H9 (cell line): ENCODE data around the gene VDAC1. TPM values are rescaled to one million over a fixed set of nuclear protein-coding genes. Genes with fewer than 3 reads are reported as not detected.

Experiments used
- DNase-seq: peaks from one replicate; pipeline ENCODE4 v3.0.0-alpha.2; 2017
- H2AFZ ChIP-seq: one replicate; pipeline ENCODE4 v1.6.1; 2013; ENCODE audit warnings: mild to moderate bottlenecking, low read length, control low read depth, moderate library complexity
- H2AK5ac ChIP-seq: 2 replicates; pipeline ENCODE4 v1.6.1; 2013; ENCODE audit warnings: low read length, control low read depth, mixed read lengths; ENCODE audit not compliant: insufficient read length
- H2BK120ac ChIP-seq: one replicate; pipeline ENCODE4 v1.6.1; 2013; ENCODE audit warnings: low read depth, mild to moderate bottlenecking, low read length, control low read depth, inconsistent platforms; ENCODE audit not compliant: poor library complexity, severe bottlenecking
- H2BK12ac ChIP-seq: 2 replicates; pipeline ENCODE4 v1.6.1; 2013; ENCODE audit warnings: low read length, control low read depth, mixed read lengths, low read depth; ENCODE audit not compliant: insufficient read length
- H2BK15ac ChIP-seq: 2 replicates; pipeline ENCODE4 v1.6.1; 2013; ENCODE audit warnings: low read depth, low read length, control low read depth
- H2BK20ac ChIP-seq: one replicate; pipeline ENCODE4 v1.6.1; 2013; ENCODE audit warnings: low read depth, mild to moderate bottlenecking, low read length, control low read depth, inconsistent platforms; ENCODE audit not compliant: poor library complexity, severe bottlenecking
- H2BK5ac ChIP-seq: 2 replicates; pipeline ENCODE4 v1.6.1; 2013; ENCODE audit warnings: low read length, control low read depth, mixed read lengths; ENCODE audit not compliant: insufficient read length
- H3K14ac ChIP-seq: 2 replicates; pipeline ENCODE4 v1.6.1; 2013; ENCODE audit warnings: low read length, control low read depth; ENCODE audit not compliant: insufficient read depth
- H3K18ac ChIP-seq: 2 replicates; pipeline ENCODE4 v1.6.1; 2013; ENCODE audit warnings: low read depth, mild to moderate bottlenecking, mixed read lengths, low read length, control low read depth; ENCODE audit not compliant: insufficient read length
- H3K23ac ChIP-seq: 2 replicates; pipeline ENCODE4 v1.6.1; 2013; ENCODE audit warnings: low read length, control low read depth, mixed read lengths, low read depth; ENCODE audit not compliant: insufficient read length
- H3K23me2 ChIP-seq: 2 replicates; pipeline ENCODE4 v1.6.1; 2013; ENCODE audit warnings: low read depth, mild to moderate bottlenecking, mixed read lengths, low read length, control low read depth; ENCODE audit not compliant: insufficient read length, poor library complexity, severe bottlenecking
- H3K27ac ChIP-seq: 2 replicates; pipeline ENCODE4 v1.5.1; 2013; ENCODE audit warnings: low read length, control low read depth, mixed read lengths, low read depth; ENCODE audit not compliant: insufficient read length
- H3K27me3 ChIP-seq: 2 replicates; pipeline ENCODE4 v1.6.1; 2013; ENCODE audit warnings: low read length, control low read depth, inconsistent platforms; ENCODE audit not compliant: insufficient read depth
- H3K4ac ChIP-seq: 2 replicates; pipeline ENCODE4 v1.6.1; 2013; ENCODE audit warnings: low read depth, mild to moderate bottlenecking, control low read depth, inconsistent platforms, low read length, moderate library complexity
- H3K4me1 ChIP-seq: 2 replicates; pipeline ENCODE4 v1.6.1; 2013; ENCODE audit warnings: low read length, control low read depth, inconsistent platforms; ENCODE audit not compliant: insufficient read depth
- H3K4me2 ChIP-seq: 2 replicates; pipeline ENCODE4 v1.6.1; 2013; ENCODE audit warnings: low read length, control low read depth, mixed read lengths; ENCODE audit not compliant: insufficient read length, insufficient read depth
- H3K56ac ChIP-seq: 2 replicates; pipeline ENCODE4 v1.6.1; 2013; ENCODE audit warnings: low read depth, mild to moderate bottlenecking, mixed read lengths, low read length, control low read depth; ENCODE audit not compliant: insufficient read length
- H3K79me1 ChIP-seq: 2 replicates; pipeline ENCODE4 v1.6.1; 2013; ENCODE audit warnings: low read depth, mild to moderate bottlenecking, moderate library complexity, low read length, control low read depth, inconsistent platforms; ENCODE audit not compliant: insufficient read depth, poor library complexity, severe bottlenecking
- H3K79me2 ChIP-seq: 2 replicates; pipeline ENCODE4 v1.6.1; 2013; ENCODE audit warnings: low read length, control low read depth, inconsistent platforms; ENCODE audit not compliant: insufficient read depth
- H3K9ac ChIP-seq: 2 replicates; pipeline ENCODE4 v1.6.1; 2013; ENCODE audit warnings: low read length, control low read depth, mixed read lengths; ENCODE audit not compliant: insufficient read length; ENCODE audit errors: extremely low read depth
- H3K9me3 ChIP-seq: one replicate; pipeline ENCODE4 v1.6.1; 2013; ENCODE audit warnings: low read depth, low read length, inconsistent platforms; ENCODE audit not compliant: control insufficient read depth
- H3T11ph ChIP-seq: one replicate; pipeline ENCODE4 v1.6.1; 2013; ENCODE audit warnings: mild to moderate bottlenecking, low read length, control low read depth, inconsistent platforms
- H4K20me1 ChIP-seq: one replicate; pipeline ENCODE4 v1.6.1; 2013; ENCODE audit not compliant: control insufficient read depth, insufficient read length, insufficient read depth
- H4K5ac ChIP-seq: 2 replicates; pipeline ENCODE4 v1.6.1; 2013; ENCODE audit warnings: low read depth, mild to moderate bottlenecking, mixed read lengths, low read length, control low read depth; ENCODE audit not compliant: insufficient read length
- H4K8ac ChIP-seq: replicated peaks from 2 replicates; pipeline ENCODE4 v1.6.1; 2013; ENCODE audit warnings: low read length, control low read depth, mixed read lengths, low read depth; ENCODE audit not compliant: insufficient read length
- H4K91ac ChIP-seq: 2 replicates; pipeline ENCODE4 v1.6.1; 2013; ENCODE audit warnings: low read depth, mild to moderate bottlenecking, moderate library complexity, mixed read lengths, low read length, control low read depth; ENCODE audit not compliant: insufficient read length
- H3K27ac Mint-ChIP-seq, 3 experiments: 2 replicates in 2 of 3; 3 replicates in 1 of 3; pipeline ENCODE4 v1.8.0; 2020 to 2021; ENCODE audit warnings: mixed read lengths in 3 of 3, mild to moderate bottlenecking in 1 of 3, moderate library complexity in 1 of 3
- H3K27me3 Mint-ChIP-seq: 2 replicates; pipeline ENCODE4 v1.8.0; 2021; ENCODE audit warnings: low read depth, mild to moderate bottlenecking, moderate library complexity, mixed read lengths
- H3K36me3 Mint-ChIP-seq, 3 experiments: 2 replicates in 2 of 3; 3 replicates in 1 of 3; pipeline ENCODE4 v1.8.0; 2020 to 2021; ENCODE audit warnings: low read depth in 3 of 3, mixed read lengths in 3 of 3; ENCODE audit not compliant: insufficient read depth in 1 of 3
- H3K4me1 Mint-ChIP-seq, 2 experiments: 2 replicates each; pipeline ENCODE4 v1.8.0; 2020; ENCODE audit warnings: mixed read lengths in 2 of 2
- H3K4me3 Mint-ChIP-seq, 2 experiments: 2 replicates in 1 of 2; 3 replicates in 1 of 2; pipeline ENCODE4 v1.8.0; 2020 to 2021; ENCODE audit warnings: mild to moderate bottlenecking in 2 of 2, mixed read lengths in 2 of 2, moderate library complexity in 1 of 2
- H3K9me3 Mint-ChIP-seq, 2 experiments: 2 replicates in 1 of 2; 3 replicates in 1 of 2; pipeline ENCODE4 v1.8.0; 2020; ENCODE audit warnings: mild to moderate bottlenecking in 2 of 2, mixed read lengths in 2 of 2, moderate library complexity in 1 of 2
- WGBS: extraction: QIAGEN DNeasy Blood & Tissue Kit; methylation state at CpG from one replicate; pipeline ENCODE4 v1.1.7; 2013; ENCODE audit warnings: missing lambda C conversion rate, low lambda C conversion rate, mixed read lengths; ENCODE audit not compliant: insufficient read length; ENCODE audit errors: extremely low coverage; 5-methylcytosine and 5-hydroxymethylcytosine counted together
- total RNA-seq: library from RNA; stranded (reverse); gene quantifications from 2 replicates; pipeline ENCODE4 v1.2.1, GENCODE V29; 2021
- TF ChIP-seq, protein P1 (sequence below): fragments of 200-600 bp; sonication (generic); conservative IDR thresholded peaks from 3 replicates; pipeline ENCODE4 v1.8.0; 2021; ENCODE audit warnings: antibody characterized with exemption, mild to moderate bottlenecking

Gene VDAC1
- total RNA-seq, 1 experiment from 2014 or later: 208 TPM

GRCh38 chr5:133983674-133984073, 21.1 kb downstream of the VDAC1 start:
- TF ChIP-seq, protein P1, sequence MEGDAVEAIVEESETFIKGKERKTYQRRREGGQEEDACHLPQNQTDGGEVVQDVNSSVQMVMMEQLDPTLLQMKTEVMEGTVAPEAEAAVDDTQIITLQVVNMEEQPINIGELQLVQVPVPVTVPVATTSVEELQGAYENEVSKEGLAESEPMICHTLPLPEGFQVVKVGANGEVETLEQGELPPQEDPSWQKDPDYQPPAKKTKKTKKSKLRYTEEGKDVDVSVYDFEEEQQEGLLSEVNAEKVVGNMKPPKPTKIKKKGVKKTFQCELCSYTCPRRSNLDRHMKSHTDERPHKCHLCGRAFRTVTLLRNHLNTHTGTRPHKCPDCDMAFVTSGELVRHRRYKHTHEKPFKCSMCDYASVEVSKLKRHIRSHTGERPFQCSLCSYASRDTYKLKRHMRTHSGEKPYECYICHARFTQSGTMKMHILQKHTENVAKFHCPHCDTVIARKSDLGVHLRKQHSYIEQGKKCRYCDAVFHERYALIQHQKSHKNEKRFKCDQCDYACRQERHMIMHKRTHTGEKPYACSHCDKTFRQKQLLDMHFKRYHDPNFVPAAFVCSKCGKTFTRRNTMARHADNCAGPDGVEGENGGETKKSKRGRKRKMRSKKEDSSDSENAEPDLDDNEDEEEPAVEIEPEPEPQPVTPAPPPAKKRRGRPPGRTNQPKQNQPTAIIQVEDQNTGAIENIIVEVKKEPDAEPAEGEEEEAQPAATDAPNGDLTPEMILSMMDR: no peak
- Mint-ChIP-seq H3K9me3 (no peaks in the 10 kb centered on the region), H3K4me1 (no peaks in the 10 kb centered on the region), H3K27ac (peak overlapping the region in 2 of 3 experiments; percentile 32 to 58; a peak in 2 of 7 replicates), H3K27me3 (no peaks in the 10 kb centered on the region), H3K4me3 (no peak overlapping the region), H3K36me3 (peaks cover 43 to 82% (median 56%) of the 10 kb centered on the region in 3 experiments; a peak in 6 of 7 replicates)
- no peak overlapping the region for H3K9ac ChIP-seq
- no peak overlapping the region for H2BK20ac ChIP-seq
- no peak overlapping the region for H2AK5ac ChIP-seq
- no peak overlapping the region for H3K23ac ChIP-seq
- H3T11ph ChIP-seq: no peak overlapping the region
- H3K79me1 ChIP-seq: no peaks in the 10 kb centered on the region
- H3K4me2 ChIP-seq: no peak overlapping the region
- WGBS: no CpG with 5 or more reads among the region's 5 CpGs
- H4K5ac ChIP-seq: no peak overlapping the region
- no peaks in the 10 kb centered on the region; the same call in 1 of the 2 replicates for H3K79me2 ChIP-seq
- H3K14ac ChIP-seq: no peak overlapping the region
- no peak overlapping the region for H2BK15ac ChIP-seq
- no peak overlapping the region for H3K18ac ChIP-seq
- no peak overlapping the region for H4K91ac ChIP-seq
- no peak overlapping the region for H2BK120ac ChIP-seq
- no peak overlapping the region for H2AFZ ChIP-seq
- H4K20me1 ChIP-seq: no peaks in the 10 kb centered on the region
- H3K23me2 ChIP-seq: no peaks in the 10 kb centered on the region
- H4K8ac ChIP-seq: no peak overlapping the region
- no peak overlapping the region for H3K56ac ChIP-seq
- no peaks in the 10 kb centered on the region for H3K27me3 ChIP-seq
- DNase-seq: no peak
- H3K4me1 ChIP-seq: no peaks in the 10 kb centered on the region
- H3K27ac ChIP-seq: no peak overlapping the region
- no peak overlapping the region for H2BK12ac ChIP-seq
- no peak overlapping the region for H2BK5ac ChIP-seq
- H3K9me3 ChIP-seq: no peaks in the 10 kb centered on the region
- H3K4ac ChIP-seq: no peak overlapping the region
